Vagina (tissue), 2 donors: ENCODE measurements around the gene MMP24OS. TPM values are rescaled to one million over a fixed set of nuclear protein-coding genes. Genes with fewer than 3 reads are reported as not detected.

Experiments used
- DNase-seq, 2 donors: peaks; one replicate each; pipeline ENCODE4 v3.0.0-alpha.2; 2017; ENCODE audit errors: extremely low spot score in 2 of 2
- H3K27ac ChIP-seq: fragments of 200-600 bp; sonication (generic); one replicate; pipeline ENCODE4 v1.5.1; 2019
- H3K27me3 ChIP-seq: fragments of 200-600 bp; sonication (generic); one replicate; pipeline ENCODE4 v1.5.1; 2019
- H3K36me3 ChIP-seq, 2 donors: fragments of 200-600 bp; sonication (generic); one replicate each; pipeline ENCODE4 v1.5.1; 2017 to 2019
- H3K4me1 ChIP-seq: fragments of 200-600 bp; sonication (generic); one replicate; pipeline ENCODE4 v1.5.1; 2019
- H3K4me3 ChIP-seq, 2 donors: fragments of 200-600 bp; sonication (generic); 1 replicate in 1 of 2; 2 replicates in 1 of 2; pipeline ENCODE4 v1.5.1; 2016 to 2019
- H3K9me3 ChIP-seq: fragments of 200-600 bp; sonication (generic); one replicate; pipeline ENCODE4 v1.5.1; 2019
- CTCF ChIP-seq, 3 experiments: fragments of 450-650 bp in 2 of 3; fragments of 200-600 bp in 1 of 3; sonication (generic) in 1 of 3; IDR thresholded peaks; one replicate each; pipeline ENCODE4 v1.5.1; 2017 to 2019; ENCODE audit warnings: antibody characterized with exemption in 3 of 3, mild to moderate bottlenecking in 2 of 3, moderate library complexity in 2 of 3
- POLR2A ChIP-seq, 2 donors: fragments of 450-650 bp; IDR thresholded peaks; one replicate each; pipeline ENCODE4 v1.6.1; 2017; ENCODE audit warnings: antibody characterized with exemption in 2 of 2, mild to moderate bottlenecking in 2 of 2, moderate library complexity in 2 of 2
- POLR2AphosphoS5 ChIP-seq, 2 donors: sonication (generic); formaldehyde crosslinking; IDR thresholded peaks; one replicate each; pipeline ENCODE4 v1.9.0; 2017; ENCODE audit warnings: antibody characterized with exemption in 2 of 2, mild to moderate bottlenecking in 2 of 2, low read depth in 1 of 2; ENCODE audit not compliant: insufficient read depth in 1 of 2
- intact Hi-C: fragments of 100-400 bp; cut with DNase I; formaldehyde crosslinking; loops from one replicate; pipeline ENCODE4 v1.15.1; 2023
- total RNA-seq: library from RNA; depleted of rRNA; stranded (reverse); fragments of >200 nt; gene quantifications from one replicate; pipeline ENCODE4 v1.2.3, GENCODE V29; 2016

MMP24OS gene
- 36.8 TPM for total RNA-seq

- H3K27ac ChIP-seq: peak within 1 kb of the TSS; percentile 87
- TF ChIP-seq CTCF (IDR thresholded peaks at IDR 0.05) (no peak), POLR2AphosphoS5 (IDR thresholded peaks at IDR 0.05; ENCODE audit: insufficient read depth in 1 of 2, low read depth in 1 of 2) (peak; percentile 72 to 96), POLR2A (IDR thresholded peaks at IDR 0.05) (peak; percentile 87 to 88)
- no peaks in the 10 kb centered on the region for H3K9me3 ChIP-seq
- no peaks in the 10 kb centered on the region for H3K27me3 ChIP-seq
- intact Hi-C loops: no loop called here
- DNase-seq: no peak
- peaks cover 52% of the 10 kb centered on the region for H3K4me1 ChIP-seq
- peaks cover 0 to 23% of the 10 kb centered on the region in 2 donors for H3K36me3 ChIP-seq
- peak within 1 kb of the TSS; percentile 60 to 96 for H3K4me3 ChIP-seq
Measured at GRCh38 chr20:35277531-35278395, at the start of gene MMP24OS. Gene MMP24OS (minus strand): TSS chr20:35278122. CDS start chr20:35277929, 193 bp downstream.

GRCh38 chr20:35327074-35327976, 49.4 kb upstream of the MMP24OS start:
- H3K36me3 ChIP-seq: peaks cover 0 to 2% of the 10 kb centered on the region in 2 donors
- H3K27ac ChIP-seq: no peak overlapping the region
- no peak overlapping the region for H3K4me3 ChIP-seq
- intact Hi-C loops: no loop called here
- H3K27me3 ChIP-seq: no peaks in the 10 kb centered on the region
- no peaks in the 10 kb centered on the region for H3K4me1 ChIP-seq
- TF ChIP-seq POLR2AphosphoS5 (IDR thresholded peaks at IDR 0.05; ENCODE audit: insufficient read depth in 1 of 2, low read depth in 1 of 2) (no peak), CTCF (IDR thresholded peaks at IDR 0.05) (no peak), POLR2A (IDR thresholded peaks at IDR 0.05) (no peak)
- no peak for DNase-seq
- no peaks in the 10 kb centered on the region for H3K9me3 ChIP-seq

DNA sequence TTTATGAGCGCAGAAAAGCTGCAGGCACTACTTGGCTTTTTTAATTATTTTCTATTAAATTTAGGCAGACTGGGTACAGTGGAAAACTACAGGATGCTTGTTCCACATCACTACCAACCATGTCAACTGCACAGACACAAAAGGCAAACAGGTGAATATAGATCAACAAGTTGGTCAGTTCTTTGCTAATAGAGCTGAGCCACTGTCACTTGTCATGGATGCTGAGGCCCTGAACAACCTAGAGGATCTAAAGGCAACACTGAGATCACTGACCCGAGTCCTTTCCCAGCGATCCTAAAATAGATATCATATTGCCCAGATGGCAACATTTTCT, 48.8 kb upstream of the MMP24OS start:
- TF ChIP-seq CTCF (IDR thresholded peaks at IDR 0.05): no peak
- TF ChIP-seq POLR2A (IDR thresholded peaks at IDR 0.05): no peak
- TF ChIP-seq POLR2AphosphoS5 (IDR thresholded peaks at IDR 0.05; ENCODE audit: insufficient read depth in 1 of 2, low read depth in 1 of 2): no peak
- Histone ChIP-seq H3K27ac (no peak overlapping the region), H3K4me1 (no peaks in the 10 kb centered on the region), H3K27me3 (no peaks in the 10 kb centered on the region), H3K9me3 (no peaks in the 10 kb centered on the region), H3K4me3 (no peak overlapping the region), H3K36me3 (peaks cover 0 to 4% of the 10 kb centered on the region in 2 donors)
- DNase-seq: no peak
- intact Hi-C loops: no loop called here

DNA sequence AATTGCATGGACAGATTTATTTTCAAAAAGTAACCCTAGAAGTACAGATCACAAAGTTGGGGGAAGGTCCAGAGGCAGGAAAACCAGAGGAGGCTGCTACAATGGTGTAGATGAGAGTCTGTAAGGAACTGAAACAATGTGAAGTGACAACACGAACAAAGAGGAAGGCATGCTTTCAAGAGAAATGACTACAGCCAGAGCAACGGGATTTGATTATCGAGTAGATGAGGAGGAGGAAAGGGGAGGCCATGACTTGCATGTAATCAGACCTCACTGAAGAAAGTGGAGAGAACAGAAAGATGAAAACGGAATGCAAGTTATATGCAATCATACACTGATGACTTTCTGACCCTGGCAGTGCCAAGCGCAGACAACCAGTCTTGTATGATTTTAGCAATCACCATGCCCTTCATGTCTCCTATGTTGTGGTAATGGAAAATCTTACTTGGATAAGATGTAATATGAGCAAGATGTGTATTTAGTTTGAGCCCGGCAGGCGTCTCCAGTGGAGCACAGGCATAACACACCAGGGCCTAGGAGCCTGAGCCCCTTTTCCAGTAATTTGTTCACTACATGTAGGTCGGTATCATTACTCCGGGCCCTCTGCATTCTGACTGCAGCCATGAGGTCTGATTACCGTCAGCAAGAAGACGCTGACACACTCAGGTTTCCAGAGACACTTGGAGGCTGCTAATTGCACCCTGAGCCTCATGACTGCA, 48.3 kb upstream of the MMP24OS start:
- Histone ChIP-seq H3K27me3 (no peaks in the 10 kb centered on the region), H3K4me3 (no peak overlapping the region), H3K9me3 (no peaks in the 10 kb centered on the region), H3K27ac (no peak overlapping the region), H3K4me1 (no peaks in the 10 kb centered on the region), H3K36me3 (peaks cover 0 to 4% of the 10 kb centered on the region in 2 donors)
- no peak for TF ChIP-seq CTCF (IDR thresholded peaks at IDR 0.05)
- TF ChIP-seq POLR2AphosphoS5 (IDR thresholded peaks at IDR 0.05; ENCODE audit: insufficient read depth in 1 of 2, low read depth in 1 of 2): no peak
- TF ChIP-seq POLR2A (IDR thresholded peaks at IDR 0.05): no peak
- no peak for DNase-seq
- intact Hi-C loops: no loop called here
